ENCODE measurements around the gene REPIN1.

The REPIN1 gene

GRCh38 chr7:150337659-150338081, 31.0 kb upstream of the REPIN1 start:
- DNase-seq: no peak

GRCh38 chr7:150338166-150338829, 30.3 kb upstream of the REPIN1 start:
- no peak for DNase-seq

- DNase-seq: no peak
Measured at GRCh38 chr7:150339409-150339809, 29.2 kb upstream of the REPIN1 start.

GRCh38 chr7:150340024-150340749, 28.4 kb upstream of the REPIN1 start:
- DNase-seq: no peak

- DNase-seq: no peak
Measured at GRCh38 chr7:150340875-150341262, 27.8 kb upstream of the REPIN1 start.

GRCh38 chr7:150341263-150342120, 27.1 kb upstream of the REPIN1 start, which contains the start of gene RARRES2:
Gene RARRES2, minus strand, starts transcription at chr7:150341629. Its CDS starts 1,020 bp downstream, at chr7:150340609.
- no peak for DNase-seq

- no peak for DNase-seq
Measured at GRCh38 chr7:150342121-150342408, 26.6 kb upstream of the REPIN1 start.

GRCh38 chr7:150343225-150343624, 25.4 kb upstream of the REPIN1 start:
- no peak for DNase-seq

- DNase-seq: no peak
Measured at GRCh38 chr7:150344299-150344698, 24.3 kb upstream of the REPIN1 start.

GRCh38 chr7:150345012-150345411, 23.6 kb upstream of the REPIN1 start:
- DNase-seq: no peak

- DNase-seq: no peak
Measured at GRCh38 chr7:150346922-150347321, 21.7 kb upstream of the REPIN1 start.

GRCh38 chr7:150351587-150352194, 16.9 kb upstream of the REPIN1 start:
- no peak for DNase-seq

GRCh38 chr7:150355666-150356059, 13.0 kb upstream of the REPIN1 start:
- DNase-seq: no peak

GRCh38 chr7:150356265-150356897, 12.2 kb upstream of the REPIN1 start:
- DNase-seq: no peak

GRCh38 chr7:150357270-150357669, 11.4 kb upstream of the REPIN1 start:
- DNase-seq: peak; percentile 48

GRCh38 chr7:150357771-150358427, 10.7 kb upstream of the REPIN1 start:
- no peak for DNase-seq

GRCh38 chr7:150358433-150358832, 10.2 kb upstream of the REPIN1 start:
- DNase-seq: no peak

GRCh38 chr7:150358988-150359621, 9.5 kb upstream of the REPIN1 start:
- no peak for DNase-seq

- no peak for DNase-seq
Measured at GRCh38 chr7:150359622-150360362, 8.8 kb upstream of the REPIN1 start.

GRCh38 chr7:150360363-150361058, 8.1 kb upstream of the REPIN1 start:
- DNase-seq: no peak
